ENCODE results near the gene FLYWCH1.

- TF ChIP-seq CTCF (conservative IDR thresholded peaks at IDR 0.05 in 1 of 2, IDR thresholded peaks at IDR 0.05 in 1 of 2; ENCODE audit: low read depth in 1 of 2, low read length in 2 of 2) = no peak
- TF ChIP-seq EZH2 (IDR thresholded peaks at IDR 0.05; ENCODE audit: low read length, missing control alignments) = no peak
Measured at GRCh38 chr16:2910441-2910969, 1.2 kb upstream of the FLYWCH1 start.

Measured in fibroblast of lung (primary cell).